HG03045 (cell line): ENCODE data around the gene ZNF784.

ENCODE experiments used
- ATAC-seq: cut with Tn5 transposase; IDR thresholded peaks from one replicate; pipeline ENCODE4 v1.9.1; 2021; ENCODE audit warnings: mild to moderate bottlenecking, moderate library complexity; ENCODE audit not compliant: unreplicated experiment

The ZNF784 gene, protein sequence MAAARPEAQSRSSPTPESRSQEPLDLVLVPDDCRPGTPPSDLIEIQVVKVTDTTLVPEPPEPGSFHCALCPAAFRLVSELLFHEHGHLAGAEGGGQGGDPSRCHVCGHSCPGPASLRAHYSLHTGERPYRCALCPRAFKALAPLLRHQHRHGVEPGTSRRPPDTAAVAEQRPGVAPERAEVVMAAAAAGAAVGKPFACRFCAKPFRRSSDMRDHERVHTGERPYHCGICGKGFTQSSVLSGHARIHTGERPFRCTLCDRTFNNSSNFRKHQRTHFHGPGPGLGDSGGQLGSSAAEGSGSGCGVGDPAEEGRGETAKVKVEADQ

GRCh38 chr19:55624109-55625003 lies at the start of gene ZNF784:
TSS of gene ZNF784 (minus strand) at chr19:55624566. CDS start at chr19:55624561, 5 bp downstream.
- ATAC-seq: no peak

GRCh38 chr19:55673889-55674288 lies 49.5 kb upstream of the ZNF784 start:
- no peak for ATAC-seq

GRCh38 chr19:55673465-55673864 lies 49.1 kb upstream of the ZNF784 start:
- no peak for ATAC-seq

GRCh38 chr19:55672418-55672817 lies 48.1 kb upstream of the ZNF784 start:
- no peak for ATAC-seq

DNA sequence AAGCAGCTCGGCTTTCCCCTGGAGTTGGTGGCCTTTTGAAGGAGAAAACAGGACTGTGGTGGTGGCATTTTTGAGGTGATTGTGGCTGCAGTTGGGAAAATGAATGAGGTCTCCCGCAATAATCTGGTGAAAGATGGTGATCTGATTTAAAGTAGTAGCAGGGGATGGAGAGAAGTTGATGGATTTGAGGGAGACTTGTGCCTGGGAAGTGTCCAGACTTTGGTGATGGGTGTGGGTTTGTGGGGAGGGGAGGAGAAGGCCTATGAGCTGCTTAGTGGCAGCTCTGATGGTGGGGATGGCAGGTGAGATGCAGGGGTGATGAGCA lies 46.6 kb upstream of the ZNF784 start:
- ATAC-seq: no peak

GRCh38 chr19:55670280-55671053 lies 46.1 kb upstream of the ZNF784 start:
- ATAC-seq: no peak

- no peak for ATAC-seq
These were observed 45.3 kb upstream of the ZNF784 start for GRCh38 chr19:55669418-55670279.

DNA sequence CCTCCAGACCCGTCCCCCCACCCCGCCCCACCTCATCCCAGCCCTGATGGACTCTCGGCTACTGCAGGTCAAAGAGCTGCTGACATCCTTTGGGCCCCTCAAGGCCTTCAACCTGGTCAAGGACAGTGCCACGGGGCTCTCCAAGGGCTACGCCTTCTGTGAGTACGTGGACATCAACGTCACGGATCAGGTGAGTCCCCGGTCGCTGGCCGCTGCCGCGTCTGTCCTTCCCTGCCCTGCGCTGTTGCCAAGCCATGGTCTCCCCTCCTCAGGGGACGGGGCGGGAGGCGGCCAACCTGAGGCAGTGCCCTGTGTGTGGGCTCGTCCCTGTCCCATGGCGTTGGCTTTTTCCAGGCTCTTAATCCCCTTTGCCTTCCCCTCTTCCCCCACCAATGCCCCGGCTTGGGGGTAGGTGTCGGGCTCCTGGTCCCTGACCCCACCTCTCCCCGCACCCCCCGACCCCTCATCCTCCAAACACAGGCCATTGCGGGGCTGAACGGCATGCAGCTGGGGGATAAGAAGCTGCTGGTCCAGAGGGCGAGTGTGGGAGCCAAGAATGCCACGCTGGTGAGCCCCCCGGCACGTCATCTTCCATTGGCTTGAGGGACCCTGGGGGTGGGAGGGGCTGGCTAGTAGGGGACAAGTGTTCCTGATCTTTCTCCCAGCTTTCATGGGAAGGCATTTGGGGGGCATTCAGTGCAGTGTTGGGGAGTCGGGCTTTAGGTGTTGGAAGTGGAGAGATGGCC lies 44.4 kb upstream of the ZNF784 start:
- no peak for ATAC-seq

GRCh38 chr19:55667958-55668357 lies 43.6 kb upstream of the ZNF784 start:
- no peak for ATAC-seq

- no peak for ATAC-seq
These were observed 43.1 kb upstream of the ZNF784 start for GRCh38 chr19:55667511-55667910.

DNA sequence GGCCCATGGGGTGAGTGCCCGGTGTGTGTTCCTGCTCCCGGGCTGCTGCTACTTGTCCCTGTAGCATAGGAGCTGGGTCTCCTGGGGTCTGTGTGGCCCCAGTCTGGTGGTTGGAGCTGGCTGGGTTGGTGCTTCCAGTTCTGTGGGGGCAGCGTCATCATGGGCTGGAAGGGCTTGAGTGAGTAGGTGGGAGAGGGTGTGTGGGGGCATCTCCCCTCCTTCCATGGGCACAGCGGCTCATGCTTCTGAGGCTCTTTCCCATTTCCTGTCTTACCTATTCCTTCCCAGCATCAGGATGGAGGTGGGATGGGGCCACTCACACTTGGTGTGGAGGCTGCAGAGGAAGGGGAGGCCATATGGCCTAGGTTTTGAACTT lies 42.6 kb upstream of the ZNF784 start:
- ATAC-seq: no peak

DNA sequence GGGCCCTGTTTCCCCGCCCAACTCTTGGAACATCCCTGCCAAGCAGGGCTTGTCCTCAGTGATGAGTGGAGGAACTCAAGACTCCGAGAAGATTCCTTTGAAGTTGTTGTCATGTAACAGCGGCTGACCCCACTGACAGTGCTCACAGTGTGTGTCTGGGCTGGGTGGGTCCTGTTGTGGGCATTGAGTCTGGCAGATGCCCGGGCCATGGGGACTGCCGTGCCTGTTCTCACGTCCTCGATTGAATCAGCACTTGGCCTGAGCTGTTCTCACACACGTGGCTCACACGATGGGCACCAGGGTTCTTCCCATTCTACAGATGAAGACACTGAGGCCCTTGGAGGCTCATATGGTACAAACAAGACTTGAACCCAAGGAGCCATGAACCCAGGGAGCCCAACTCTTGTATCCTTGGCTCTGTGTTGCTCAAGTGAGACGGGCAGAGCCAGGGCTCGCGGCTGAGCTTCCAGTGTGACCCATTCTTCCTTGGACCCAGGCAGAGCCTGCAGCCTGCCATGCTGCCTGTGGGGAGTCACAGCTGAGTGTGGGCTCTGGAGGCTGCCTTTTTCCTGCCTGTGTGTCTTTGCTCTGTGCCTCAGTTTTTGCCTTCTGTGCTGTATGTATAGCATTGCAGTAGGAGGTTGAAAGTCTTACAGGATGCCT lies 42.1 kb upstream of the ZNF784 start:
- no peak for ATAC-seq

DNA sequence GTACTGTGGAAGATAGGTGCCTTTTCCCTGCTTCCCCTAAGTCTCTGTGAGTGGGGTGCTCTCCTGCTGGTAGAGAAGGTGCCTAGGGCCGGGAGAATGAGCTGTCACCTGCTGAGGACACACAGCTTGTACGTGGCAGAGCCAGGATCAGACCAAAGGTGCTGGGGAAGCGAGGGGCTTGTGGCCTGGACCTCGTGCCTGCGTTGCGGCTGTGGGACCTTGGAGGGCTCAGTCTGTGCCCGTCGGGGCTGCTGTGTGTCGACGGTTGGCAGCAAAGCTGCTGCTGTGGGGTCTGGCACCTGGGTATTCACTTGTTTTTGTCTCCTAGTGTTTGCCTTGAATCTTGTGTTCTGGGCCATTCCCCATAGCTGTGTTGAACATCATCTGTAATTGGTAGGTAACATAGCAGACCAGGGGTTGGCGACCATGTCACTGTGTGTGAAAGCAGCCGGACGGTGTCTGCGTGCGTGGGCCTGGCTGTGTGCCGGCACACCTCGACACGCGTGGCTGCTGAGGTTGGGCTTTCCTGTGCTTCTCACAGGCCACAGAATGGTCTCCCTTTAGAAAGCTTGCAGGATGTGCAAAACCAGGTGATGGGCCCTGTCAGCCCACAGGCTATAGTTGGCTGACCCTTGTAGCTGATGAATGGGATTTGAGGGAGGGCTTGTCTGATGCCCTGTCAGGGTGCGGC lies 39.6 kb upstream of the ZNF784 start:
- no peak for ATAC-seq

- no peak for ATAC-seq
These were observed 37.5 kb upstream of the ZNF784 start for GRCh38 chr19:55661826-55662225.

GRCh38 chr19:55660991-55661390 lies 36.6 kb upstream of the ZNF784 start:
- ATAC-seq: no peak

- no peak for ATAC-seq
These were observed 36.0 kb upstream of the ZNF784 start for GRCh38 chr19:55660404-55660803.

DNA sequence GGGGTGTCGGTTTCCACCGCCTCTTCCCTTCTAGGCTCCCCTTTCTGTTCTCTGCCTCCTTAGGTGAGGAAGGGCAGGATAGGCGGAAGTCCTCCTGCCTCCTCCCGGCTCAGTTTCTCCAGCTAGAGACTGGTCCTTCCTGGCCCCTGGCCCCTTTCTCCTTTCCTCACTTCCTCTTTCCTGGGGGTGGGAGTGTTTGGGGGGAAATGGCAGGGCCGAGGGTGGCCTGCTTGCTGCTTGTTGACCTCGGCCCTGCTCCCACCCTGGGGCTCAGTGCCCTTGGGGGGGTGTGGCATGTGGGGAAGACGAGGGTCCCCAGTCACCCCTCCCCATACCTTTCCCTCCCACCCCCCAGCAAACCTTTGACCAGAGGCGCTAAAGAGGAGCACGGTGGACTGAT lies 35.5 kb upstream of the ZNF784 start:
- no peak for ATAC-seq

DNA sequence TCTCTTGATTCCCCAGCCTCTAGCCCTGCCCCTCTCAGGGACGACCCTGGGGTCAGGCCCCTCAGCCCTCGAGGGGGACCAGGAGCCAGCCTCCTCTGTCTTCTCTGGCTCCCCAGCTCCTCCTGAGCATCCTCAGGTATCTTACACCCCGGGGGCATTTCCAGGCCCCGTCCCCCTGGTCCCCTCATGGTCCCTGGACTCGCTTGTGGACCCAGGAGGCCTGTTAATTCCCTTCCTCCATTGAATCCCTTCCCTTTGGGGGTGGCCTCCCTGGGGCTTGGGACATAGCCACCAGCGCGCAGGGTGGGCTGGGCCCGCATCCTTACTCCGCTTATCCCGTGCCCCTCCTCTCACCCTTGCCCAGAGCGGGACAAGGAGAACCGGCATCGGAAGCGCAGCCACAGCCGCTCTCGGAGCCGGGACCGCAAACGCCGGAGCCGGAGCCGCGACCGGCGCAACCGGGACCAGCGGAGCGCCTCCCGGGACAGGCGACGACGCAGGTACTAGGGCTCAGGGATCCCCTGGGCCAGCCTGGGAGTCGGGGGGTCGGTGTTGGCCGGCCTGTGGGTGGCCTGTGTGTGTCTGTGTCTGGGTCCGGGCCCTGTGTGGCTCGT lies 34.6 kb upstream of the ZNF784 start:
- ATAC-seq: no peak
